ENCODE measurements around the gene MTFP1. TPM values are rescaled to one million over a fixed set of nuclear protein-coding genes. Genes with fewer than 3 reads are reported as not detected.

Gene MTFP1
- total and polyA plus RNA-seq, 2 of the 4 experiments (the other 2 are of a cell fraction): 7.3 to 7.7 TPM

DNA sequence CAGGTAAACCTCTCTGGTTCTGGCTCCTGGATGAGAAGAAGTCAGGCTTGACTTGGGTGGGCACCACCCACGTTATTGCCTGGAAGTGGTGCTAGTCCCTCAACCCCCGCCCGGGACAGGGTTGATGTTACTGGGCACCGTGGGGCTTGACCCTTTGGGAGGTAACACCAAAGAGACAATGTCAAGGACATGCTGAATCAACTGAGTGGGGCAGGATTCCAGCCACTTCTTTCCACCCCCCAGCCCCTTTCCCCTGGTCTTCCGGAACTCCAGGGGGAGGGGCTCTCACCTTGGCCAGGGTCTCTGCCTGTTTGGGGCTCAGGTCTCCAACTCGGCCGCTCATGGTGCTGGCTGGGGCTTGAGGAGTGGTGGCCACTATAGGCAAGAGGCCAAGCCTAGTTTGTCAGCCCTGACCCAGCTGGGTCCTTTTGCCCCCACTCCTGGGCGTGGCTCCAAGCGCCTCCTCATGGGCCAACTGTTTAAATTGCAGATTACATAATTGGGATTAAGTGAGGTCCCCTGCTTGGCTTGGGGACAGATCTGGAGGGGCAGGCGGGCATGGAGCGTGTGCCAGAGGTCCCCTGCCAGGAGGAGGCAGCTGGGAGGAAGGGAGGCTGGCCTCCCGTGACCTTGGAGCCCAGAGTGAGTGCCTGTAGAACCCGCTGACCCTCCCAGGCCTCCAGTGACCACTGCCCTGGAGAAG is 46.2 kb downstream of the MTFP1 start, which contains the start of gene SEC14L3:
TSS of gene SEC14L3 (minus strand) at position 402 of the 703 bp plus-strand sequence. CDS start at position 343, 59 bp downstream.
- Histone ChIP-seq H2BK120ac (ENCODE audit: low read depth, low read length) (no peak within 1 kb of the TSS), H4K8ac (ENCODE audit: low read depth in 2 of 2, low read length in 2 of 2) (no peak within 1 kb of the TSS), H3K4ac (ENCODE audit: low read depth, low read length) (no peak within 1 kb of the TSS), H3K18ac (ENCODE audit: low read depth, low read length) (no peak within 1 kb of the TSS), H4K20me1 (ENCODE audit: insufficient read depth, low read length) (no peaks in the 10 kb centered on the region), H3K4me1 (ENCODE audit: control insufficient read depth, insufficient read depth, low read length) (no peaks in the 10 kb centered on the region), H3K23ac (ENCODE audit: low read depth, low read length) (no peak within 1 kb of the TSS), H3K36me3 (ENCODE audit: control insufficient read depth, insufficient read depth, low read length) (no peaks in the 10 kb centered on the region), H3K4me3 (ENCODE audit: insufficient read depth, low read depth, low read length) (no peak within 1 kb of the TSS), H3K27me3 (ENCODE audit: control insufficient read depth, insufficient read depth, low read length) (peaks cover 71% of the 10 kb centered on the region), H2BK5ac (ENCODE audit: low read depth, low read length, poor library complexity, severe bottlenecking) (no peak within 1 kb of the TSS), H2AFZ (replicated peaks; ENCODE audit: low read length, poor library complexity) (no peak within 1 kb of the TSS), H4K5ac (ENCODE audit: low read depth, low read length) (no peak within 1 kb of the TSS), H3K9me1 (ENCODE audit: insufficient read depth, low read length) (no peaks in the 10 kb centered on the region), H2AK9ac (replicated peaks; ENCODE audit: low read depth, low read length, poor library complexity) (no peak within 1 kb of the TSS), H3K9ac (ENCODE audit: low read depth, low read length) (no peak within 1 kb of the TSS), H3K27ac (ENCODE audit: insufficient read depth, low read length) (no peak within 1 kb of the TSS), H3K14ac (replicated peaks; ENCODE audit: low read depth, low read length) (no peak within 1 kb of the TSS), H2AK5ac (ENCODE audit: low read depth, low read length) (no peak within 1 kb of the TSS), H3K56ac (ENCODE audit: extremely low read depth, insufficient read depth, low read length) (no peak within 1 kb of the TSS), H2BK15ac (ENCODE audit: low read depth, low read length) (no peak within 1 kb of the TSS), H4K91ac (ENCODE audit: insufficient read depth, low read depth, low read length) (no peak within 1 kb of the TSS), H3K4me2 (ENCODE audit: low read depth, low read length) (no peak within 1 kb of the TSS), H3K9me3 (ENCODE audit: control insufficient read depth, insufficient read depth, low read length) (no peaks in the 10 kb centered on the region), H2BK20ac (ENCODE audit: low read depth, low read length) (no peak within 1 kb of the TSS), H3K79me1 (ENCODE audit: low read depth in 1 of 2, low read length in 2 of 2) (no peaks in the 10 kb centered on the region)
- BruUV-seq (replicated peaks): no TSS peak
- ATAC-seq (ENCODE audit: low read depth): no peak
- no peak for TF ChIP-seq MAFK (IDR thresholded peaks at IDR 0.05; ENCODE audit: low read depth, low read length)
- no peak for TF ChIP-seq CHD1 (IDR thresholded peaks at IDR 0.05; ENCODE audit: low read depth, low read length)
- TF ChIP-seq SMC3 (IDR thresholded peaks at IDR 0.05; ENCODE audit: low read depth, low read length): no peak
- TF ChIP-seq, protein P1, sequence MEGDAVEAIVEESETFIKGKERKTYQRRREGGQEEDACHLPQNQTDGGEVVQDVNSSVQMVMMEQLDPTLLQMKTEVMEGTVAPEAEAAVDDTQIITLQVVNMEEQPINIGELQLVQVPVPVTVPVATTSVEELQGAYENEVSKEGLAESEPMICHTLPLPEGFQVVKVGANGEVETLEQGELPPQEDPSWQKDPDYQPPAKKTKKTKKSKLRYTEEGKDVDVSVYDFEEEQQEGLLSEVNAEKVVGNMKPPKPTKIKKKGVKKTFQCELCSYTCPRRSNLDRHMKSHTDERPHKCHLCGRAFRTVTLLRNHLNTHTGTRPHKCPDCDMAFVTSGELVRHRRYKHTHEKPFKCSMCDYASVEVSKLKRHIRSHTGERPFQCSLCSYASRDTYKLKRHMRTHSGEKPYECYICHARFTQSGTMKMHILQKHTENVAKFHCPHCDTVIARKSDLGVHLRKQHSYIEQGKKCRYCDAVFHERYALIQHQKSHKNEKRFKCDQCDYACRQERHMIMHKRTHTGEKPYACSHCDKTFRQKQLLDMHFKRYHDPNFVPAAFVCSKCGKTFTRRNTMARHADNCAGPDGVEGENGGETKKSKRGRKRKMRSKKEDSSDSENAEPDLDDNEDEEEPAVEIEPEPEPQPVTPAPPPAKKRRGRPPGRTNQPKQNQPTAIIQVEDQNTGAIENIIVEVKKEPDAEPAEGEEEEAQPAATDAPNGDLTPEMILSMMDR (conservative IDR thresholded peaks at IDR 0.05; ENCODE audit: low read depth, low read length): no peak
- TF ChIP-seq, protein P2, sequence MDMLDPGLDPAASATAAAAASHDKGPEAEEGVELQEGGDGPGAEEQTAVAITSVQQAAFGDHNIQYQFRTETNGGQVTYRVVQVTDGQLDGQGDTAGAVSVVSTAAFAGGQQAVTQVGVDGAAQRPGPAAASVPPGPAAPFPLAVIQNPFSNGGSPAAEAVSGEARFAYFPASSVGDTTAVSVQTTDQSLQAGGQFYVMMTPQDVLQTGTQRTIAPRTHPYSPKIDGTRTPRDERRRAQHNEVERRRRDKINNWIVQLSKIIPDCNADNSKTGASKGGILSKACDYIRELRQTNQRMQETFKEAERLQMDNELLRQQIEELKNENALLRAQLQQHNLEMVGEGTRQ (IDR thresholded peaks at IDR 0.05; ENCODE audit: low read depth, low read length): no peak
- no peak for TF ChIP-seq RAD21 (IDR thresholded peaks at IDR 0.05; ENCODE audit: low read length)
- no peak for TF ChIP-seq MXI1 (IDR thresholded peaks at IDR 0.05; ENCODE audit: borderline replicate concordance, low read depth, low read length)
- TF ChIP-seq NFE2L2 (IDR thresholded peaks at IDR 0.05; ENCODE audit: low read depth, low read length): no peak
- 33% methylated on average over 4 of the region's 13 CpGs; no CpG with 5 or more reads in 1 of the 2 experiments for WGBS, 2 experiments (ENCODE audit: extremely low coverage in 2 of 2, insufficient read length in 1 of 2)
- POLR2A ChIA-PET (ENCODE audit: unreplicated experiment): no interaction called here
- dilution Hi-C loops (cut with HindIII; ENCODE audit: low sequenced_read_pairs, unreplicated experiment) (no loop called here), in situ Hi-C loops (cut with MboI; ENCODE audit: low sequenced_read_pairs) (no loop called here), intact Hi-C loops (cut with micrococcal nuclease) (no loop called here)
- CTCF ChIA-PET: no interaction called here
- DNase-seq: no peak
